ENCODE measurements around the gene CLDN5.

DNA sequence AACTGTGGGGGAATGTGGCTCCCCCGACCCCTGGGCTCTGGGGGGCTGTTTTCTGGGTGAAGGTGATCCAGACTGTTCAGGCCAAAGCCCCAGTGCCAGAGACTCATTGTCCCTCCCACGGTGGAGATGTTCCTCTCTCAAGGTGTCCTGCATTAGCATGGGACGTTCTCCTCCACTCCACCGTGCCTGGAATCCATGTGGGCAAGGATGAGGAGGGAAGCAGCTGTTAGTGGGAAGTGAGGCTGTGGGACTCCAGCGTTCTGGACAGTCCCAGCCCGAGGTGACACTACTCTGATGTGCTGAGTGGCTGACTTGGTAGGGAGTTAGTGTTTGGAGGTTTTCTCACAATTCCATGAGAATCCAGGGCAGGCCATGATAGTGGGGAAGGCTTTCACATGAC is 31.4 kb upstream of the CLDN5 start:
- TF ChIP-seq LEF1 (IDR thresholded peaks at IDR 0.05; ENCODE audit: borderline replicate concordance) (no peak), FOXM1 (IDR thresholded peaks at IDR 0.05; ENCODE audit: borderline replicate concordance) (no peak), SUZ12 (IDR thresholded peaks at IDR 0.05) (no peak), TARDBP (IDR thresholded peaks at IDR 0.05) (no peak), SP1 (IDR thresholded peaks at IDR 0.05) (no peak), ARNT (IDR thresholded peaks at IDR 0.05) (no peak), HDGF (IDR thresholded peaks at IDR 0.05; ENCODE audit: borderline replicate concordance) (no peak), BHLHE40 (IDR thresholded peaks at IDR 0.05; ENCODE audit: borderline replicate concordance) (no peak), ZNF384 (IDR thresholded peaks at IDR 0.05) (no peak), FOXK2 (IDR thresholded peaks at IDR 0.05) (no peak), L3MBTL2 (conservative IDR thresholded peaks at IDR 0.05) (no peak), FOXA1 (IDR thresholded peaks at IDR 0.05) (no peak), PKNOX1 (IDR thresholded peaks at IDR 0.05) (no peak)

Data from HEK293T (cell line).